Measurements from ENCODE around the gene ODAD2.

The ODAD2 gene

DNA sequence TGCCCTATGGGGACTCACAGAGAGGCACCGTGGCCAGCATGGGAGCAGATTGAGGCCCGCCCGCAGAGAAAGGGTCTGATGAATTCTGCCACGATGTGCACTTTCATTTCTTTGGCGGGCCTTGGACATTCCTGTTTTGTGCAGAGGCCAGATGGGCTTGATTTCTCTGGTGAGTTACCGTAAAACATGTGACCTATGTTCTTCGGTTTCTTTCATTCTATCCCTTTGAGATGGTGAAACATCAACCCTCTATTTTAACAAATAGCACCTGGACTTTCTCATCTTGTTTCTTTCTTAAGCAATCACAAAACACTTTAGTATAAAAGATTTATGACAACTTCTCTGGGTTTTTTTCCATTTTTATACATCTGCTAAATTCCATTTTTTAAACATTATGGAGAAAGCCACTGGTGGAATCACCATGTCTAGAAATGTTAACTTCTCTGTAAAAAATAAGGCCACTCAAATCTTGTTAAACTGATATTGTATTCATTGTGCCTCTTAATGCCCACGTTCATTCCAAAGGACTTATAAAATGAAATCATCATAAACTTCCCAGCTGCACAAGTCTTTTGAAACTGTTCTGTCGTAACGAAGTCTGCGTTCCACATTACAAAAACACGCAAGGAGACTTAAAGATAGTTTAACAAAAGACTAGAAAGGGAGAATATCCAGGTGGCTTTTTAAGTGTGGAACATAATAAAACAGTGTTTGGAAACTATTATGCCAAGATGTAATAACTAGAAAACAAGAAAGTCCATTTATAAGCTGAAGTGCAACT is 21.4 kb upstream of the ODAD2 start:
- TF ChIP-seq, protein P1, sequence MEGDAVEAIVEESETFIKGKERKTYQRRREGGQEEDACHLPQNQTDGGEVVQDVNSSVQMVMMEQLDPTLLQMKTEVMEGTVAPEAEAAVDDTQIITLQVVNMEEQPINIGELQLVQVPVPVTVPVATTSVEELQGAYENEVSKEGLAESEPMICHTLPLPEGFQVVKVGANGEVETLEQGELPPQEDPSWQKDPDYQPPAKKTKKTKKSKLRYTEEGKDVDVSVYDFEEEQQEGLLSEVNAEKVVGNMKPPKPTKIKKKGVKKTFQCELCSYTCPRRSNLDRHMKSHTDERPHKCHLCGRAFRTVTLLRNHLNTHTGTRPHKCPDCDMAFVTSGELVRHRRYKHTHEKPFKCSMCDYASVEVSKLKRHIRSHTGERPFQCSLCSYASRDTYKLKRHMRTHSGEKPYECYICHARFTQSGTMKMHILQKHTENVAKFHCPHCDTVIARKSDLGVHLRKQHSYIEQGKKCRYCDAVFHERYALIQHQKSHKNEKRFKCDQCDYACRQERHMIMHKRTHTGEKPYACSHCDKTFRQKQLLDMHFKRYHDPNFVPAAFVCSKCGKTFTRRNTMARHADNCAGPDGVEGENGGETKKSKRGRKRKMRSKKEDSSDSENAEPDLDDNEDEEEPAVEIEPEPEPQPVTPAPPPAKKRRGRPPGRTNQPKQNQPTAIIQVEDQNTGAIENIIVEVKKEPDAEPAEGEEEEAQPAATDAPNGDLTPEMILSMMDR (IDR thresholded peaks at IDR 0.05) = no peak
- H3K4me3 ChIP-seq = no peak overlapping the region
- DNase-seq (ENCODE audit: low spot score) = no peak
- no peak overlapping the region for H3K27ac ChIP-seq

DNA sequence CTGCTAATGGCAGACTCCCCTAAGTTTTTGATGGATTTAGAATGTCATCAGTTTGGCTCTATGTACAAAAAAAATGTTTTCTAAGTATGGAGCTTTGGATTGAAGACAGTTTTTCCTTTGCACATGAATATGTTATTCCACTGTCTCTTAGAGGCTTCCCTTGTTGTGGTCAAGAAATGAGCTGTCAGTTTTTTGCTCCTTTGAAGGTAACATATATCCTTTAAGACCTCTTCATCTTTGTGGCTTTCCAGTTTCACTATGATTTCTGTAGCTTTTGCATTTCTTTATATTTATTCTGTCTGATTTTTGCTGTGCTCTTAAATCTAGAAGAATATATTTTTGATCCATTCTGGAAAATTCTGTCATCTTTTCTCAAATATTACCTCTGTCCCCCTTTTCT is 15.8 kb upstream of the ODAD2 start:
- H3K4me3 ChIP-seq = no peak overlapping the region
- TF ChIP-seq, protein P1 (IDR thresholded peaks at IDR 0.05) = no peak
- no peak for DNase-seq (ENCODE audit: low spot score)
- H3K27ac ChIP-seq = no peak overlapping the region

DNA sequence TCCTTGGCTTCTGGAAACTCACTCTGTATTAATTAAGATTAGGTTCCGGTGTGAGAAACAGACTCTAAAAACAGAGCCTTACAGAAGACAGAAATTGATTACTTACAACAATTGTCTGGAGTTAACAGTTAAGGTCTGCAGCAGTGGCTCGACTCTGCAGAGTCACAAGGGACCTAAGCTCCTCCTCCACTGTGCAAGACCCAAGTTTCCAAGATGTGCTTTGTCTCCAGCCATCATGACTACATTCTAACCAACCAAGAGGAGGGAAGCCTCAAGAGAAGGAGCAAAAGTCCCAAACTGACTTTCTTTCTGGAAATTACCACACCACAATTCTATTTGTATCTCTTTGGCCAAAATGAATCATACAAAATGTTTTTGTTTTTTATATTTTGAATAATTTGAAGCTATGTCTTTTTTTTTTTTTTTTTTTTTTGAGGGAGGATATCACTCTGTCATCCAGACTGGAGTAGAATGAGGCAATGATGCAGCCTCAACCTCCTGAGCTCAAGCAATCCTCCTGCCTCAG is 14.2 kb upstream of the ODAD2 start:
- H3K27ac ChIP-seq = no peak overlapping the region
- DNase-seq (ENCODE audit: low spot score) = no peak
- no peak overlapping the region for H3K4me3 ChIP-seq
- TF ChIP-seq, protein P1 (IDR thresholded peaks at IDR 0.05) = no peak

DNA sequence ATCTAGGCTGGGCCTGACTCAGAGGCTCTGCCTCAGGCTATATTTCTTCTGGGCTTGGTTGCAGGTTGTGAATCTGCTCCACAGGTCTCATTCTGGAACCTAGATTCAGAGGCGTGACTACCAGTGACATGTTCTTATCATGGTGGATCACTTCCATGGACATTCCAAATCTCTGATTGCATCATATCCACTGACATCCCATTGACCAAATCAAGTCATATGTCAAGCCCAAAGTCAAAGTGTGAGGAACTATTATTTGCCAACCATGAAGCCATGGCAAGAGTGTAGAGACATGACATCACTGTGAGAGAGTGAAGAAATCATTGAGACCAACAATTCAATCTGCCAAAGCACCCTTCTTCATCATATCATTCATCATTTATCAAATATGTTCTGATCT is 11.9 kb upstream of the ODAD2 start:
- TF ChIP-seq, protein P1 (IDR thresholded peaks at IDR 0.05) = no peak
- no peak overlapping the region for H3K27ac ChIP-seq
- no peak for DNase-seq (ENCODE audit: low spot score)
- H3K4me3 ChIP-seq = no peak overlapping the region

DNA sequence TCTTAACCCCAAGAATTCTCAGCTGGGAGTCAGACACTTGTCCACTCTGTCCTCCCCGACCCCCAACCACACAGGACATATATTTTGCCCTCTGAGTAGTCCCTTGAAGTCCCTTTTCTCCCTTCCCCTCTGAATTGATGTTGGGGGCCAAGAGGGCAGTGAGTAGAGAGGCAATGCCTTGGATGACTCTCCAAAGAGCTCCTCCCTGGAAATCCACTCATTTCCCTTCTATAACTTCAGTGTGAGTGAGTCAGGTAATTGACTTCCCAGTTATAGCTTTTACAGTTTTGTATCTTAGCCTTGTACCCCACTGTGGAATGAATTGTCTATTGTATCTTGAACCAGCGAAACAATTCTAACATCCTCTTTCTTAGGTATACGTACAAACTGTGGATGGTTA is 9.2 kb upstream of the ODAD2 start:
- H3K4me3 ChIP-seq = no peak overlapping the region
- H3K27ac ChIP-seq = no peak overlapping the region
- no peak for DNase-seq (ENCODE audit: low spot score)
- TF ChIP-seq, protein P1 (IDR thresholded peaks at IDR 0.05) = no peak

DNA sequence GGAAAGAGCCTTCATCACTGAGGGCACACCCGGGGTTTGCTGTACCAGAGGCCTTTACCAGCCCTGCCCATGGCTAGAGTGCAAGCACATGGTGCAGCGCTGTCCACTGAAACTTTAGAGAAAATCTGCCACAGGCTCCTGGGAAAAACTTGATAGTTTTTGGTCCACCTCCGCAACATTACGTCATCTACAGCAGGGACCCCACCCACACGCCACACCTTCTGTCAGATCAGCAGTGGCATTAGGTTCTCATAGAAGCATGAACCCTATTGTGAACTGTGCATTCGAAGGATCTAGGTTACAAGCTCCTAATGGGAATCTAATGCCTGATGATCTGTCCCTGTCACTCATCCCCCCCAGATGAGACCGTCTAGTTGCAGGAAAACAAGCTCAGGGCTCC is 2.5 kb upstream of the ODAD2 start:
- TF ChIP-seq, protein P1 (IDR thresholded peaks at IDR 0.05) = no peak
- no peak overlapping the region for H3K4me3 ChIP-seq
- H3K27ac ChIP-seq = no peak overlapping the region
- DNase-seq (ENCODE audit: low spot score) = no peak

All from coronary artery (tissue), 2 donors.